IPS DF 19.7 (cell line): ENCODE results near the gene AGBL5.
"Not testable (repeated sequence)": the region's sequence is repeated elsewhere in the genome, so short reads cannot be mapped to it uniquely, and the experiment has no call there.

Experiments used
- DNase-seq: peaks from one replicate; pipeline ENCODE4 v3.0.0-alpha.2; 2013; ENCODE audit warnings: low read depth, low spot score

AGBL5 gene

DNA sequence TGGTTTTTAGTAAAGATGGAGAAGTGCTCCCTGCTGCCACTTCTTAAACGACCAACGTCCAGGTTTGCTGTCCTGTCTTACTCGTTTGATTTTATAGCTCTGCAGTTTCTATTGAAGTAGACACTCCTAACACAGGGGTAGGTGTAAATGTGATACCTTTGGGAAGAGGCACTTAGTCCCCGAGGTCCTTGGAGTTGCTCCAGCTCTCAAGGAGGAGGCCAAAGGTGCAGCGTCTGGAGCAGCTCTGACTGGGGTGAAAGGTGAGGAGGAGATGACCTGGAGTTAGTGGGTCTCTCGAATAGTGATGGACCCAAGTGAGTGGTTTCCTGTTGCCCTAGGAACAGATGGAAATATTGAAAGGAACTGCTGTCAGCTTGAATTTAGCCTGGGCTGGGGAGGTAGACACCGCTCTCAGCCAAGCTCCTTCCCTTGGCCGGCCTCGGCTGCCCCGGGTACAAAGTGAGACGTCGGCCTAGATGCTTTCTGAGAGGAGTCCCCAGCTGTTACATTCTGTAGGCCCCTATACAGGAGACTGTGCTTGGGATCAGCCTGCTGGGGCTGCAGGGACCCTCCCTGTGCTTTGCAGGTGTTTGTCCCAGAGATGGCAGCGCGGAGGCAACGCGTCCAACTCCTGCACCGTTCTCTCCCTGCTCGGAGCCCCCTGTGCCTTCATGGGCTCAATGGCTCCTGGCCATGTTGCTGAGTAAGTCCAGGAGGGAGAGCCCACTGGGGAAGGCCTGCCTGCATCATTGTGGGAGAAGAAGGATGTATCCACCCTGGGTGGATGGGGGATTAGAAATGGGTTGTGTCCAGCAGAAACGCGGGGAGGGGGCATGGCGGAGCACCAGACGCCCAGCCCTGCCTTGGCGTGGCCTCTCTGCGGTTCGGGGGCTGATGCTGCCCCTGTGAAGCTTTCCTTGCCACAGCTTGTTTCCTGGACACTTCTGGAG lies 40.6 kb downstream of the AGBL5 start:
- DNase-seq: no peak

DNA sequence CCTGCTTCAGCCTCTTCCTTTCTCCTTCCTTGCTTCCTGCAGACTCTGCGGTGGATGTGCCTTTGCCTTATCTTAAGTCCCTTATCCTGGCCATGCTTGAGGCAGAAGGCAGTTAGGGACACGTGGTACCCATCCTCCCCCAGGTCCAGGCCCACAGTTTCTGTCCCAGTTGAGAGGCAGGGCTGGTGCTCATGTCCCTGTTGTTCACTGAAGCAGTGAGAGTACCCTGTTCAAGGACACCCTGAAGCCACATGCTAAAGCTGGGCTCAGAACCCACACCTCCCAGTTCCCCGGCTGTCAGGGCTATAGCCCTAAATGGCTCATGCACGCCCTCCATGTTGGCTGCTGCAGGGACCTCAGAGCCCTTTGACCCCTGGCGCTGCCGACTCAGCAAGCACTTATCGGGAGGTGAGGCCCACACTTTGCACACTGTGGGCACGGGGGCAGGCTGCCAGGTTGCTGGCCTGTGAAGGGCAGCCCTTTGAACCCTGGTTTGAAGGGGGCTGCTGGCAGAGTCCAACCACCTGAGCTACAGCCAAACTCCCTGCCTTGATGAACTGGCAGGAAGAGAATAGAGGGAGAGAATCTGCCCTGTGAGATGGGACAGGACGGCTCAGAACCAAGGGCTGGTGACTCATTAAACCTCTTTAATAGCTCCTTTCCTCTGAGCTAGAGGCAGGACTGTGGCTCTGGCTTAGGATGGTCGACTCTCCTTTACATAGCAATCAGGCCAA lies 41.4 kb downstream of the AGBL5 start:
- DNase-seq: no peak

DNA sequence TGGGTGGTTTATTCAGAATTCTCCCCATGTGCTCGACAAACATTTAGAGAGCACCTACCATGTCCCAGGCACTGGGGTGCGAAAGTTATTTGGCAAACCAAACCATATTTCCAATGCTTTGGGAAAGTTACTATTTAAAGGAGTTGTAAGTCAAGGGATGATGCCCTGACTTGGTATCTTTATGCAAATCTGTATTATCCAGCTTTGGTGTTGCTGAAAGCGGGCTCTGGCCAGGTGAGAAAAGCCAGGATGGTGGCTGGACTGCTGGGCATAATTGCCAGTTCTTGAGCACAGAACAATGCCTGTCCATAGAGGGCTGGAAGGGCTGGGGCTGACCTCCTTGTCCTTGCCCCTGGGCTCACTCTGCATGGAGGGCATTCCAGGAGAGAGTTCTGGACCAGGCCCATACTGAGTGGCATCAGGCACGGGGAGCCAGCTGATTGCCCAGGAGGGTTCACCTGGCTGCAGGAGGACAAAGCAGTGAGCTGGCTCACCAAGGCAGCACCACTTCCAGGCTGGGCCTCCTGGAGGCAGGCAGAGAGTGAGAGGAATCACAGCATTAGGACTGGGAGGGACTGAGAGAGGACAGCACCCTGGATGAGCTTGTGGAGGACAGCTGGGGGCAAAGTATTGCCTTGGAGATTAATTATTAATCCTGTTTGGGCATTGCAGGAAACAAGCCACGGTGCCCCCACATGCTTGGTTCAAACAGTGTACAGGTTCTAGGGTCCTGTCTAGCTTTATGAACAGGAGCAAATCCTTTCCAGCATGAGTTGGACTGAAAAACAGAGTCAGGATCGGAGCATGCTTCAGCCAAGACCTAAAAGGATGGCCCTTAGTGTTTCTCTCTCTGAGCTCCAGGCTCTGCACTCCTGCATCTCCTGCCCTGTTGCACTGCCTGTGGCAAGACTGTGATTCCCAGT lies 42.2 kb downstream of the AGBL5 start:
- DNase-seq: no peak

DNA sequence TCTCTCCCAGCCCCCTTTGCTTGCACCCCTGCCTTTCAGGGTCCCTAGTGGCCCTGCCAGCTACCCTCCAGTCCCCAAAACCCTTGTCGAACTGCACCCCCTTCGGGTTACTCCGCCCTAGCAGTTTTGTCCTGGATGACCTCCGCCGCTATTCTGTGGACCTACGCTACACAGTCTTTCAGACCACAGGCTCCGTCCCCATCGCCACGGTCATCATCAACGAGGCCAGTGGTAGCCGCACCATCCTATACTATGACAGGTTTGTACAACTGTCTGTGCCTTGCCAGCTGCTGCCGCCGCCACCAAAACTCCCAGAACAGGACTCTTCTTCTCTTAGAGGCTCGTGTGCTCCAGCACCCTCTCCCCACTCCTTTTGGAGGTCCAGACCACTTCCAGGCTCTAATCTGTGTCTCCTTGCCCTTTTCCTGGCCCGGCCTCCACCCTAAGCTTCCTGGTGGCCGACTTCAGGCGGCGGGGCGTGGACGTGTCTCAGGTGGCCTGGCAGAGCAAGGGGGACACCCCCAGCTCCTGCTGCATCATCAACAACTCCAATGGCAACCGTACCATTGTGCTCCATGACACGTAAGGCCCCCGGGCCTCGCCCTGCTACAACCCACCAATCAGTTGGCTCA lies 43.0 kb downstream of the AGBL5 start:
- DNase-seq: no peak

DNA sequence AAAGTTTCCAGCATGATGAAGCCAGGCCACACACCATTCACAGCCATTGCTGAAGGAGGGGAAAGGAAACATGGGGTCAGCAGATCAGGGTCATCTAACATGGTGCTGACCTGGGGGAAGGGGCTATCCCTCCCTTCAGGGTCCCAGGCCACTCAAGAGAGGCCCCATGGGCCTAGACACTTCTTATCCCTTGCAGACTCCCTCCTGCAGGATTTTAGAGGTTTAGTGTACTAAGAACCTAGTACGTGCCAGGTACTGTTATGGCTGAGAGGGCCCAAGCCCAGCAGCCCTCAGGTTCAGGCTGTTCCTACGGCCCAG lies 43.9 kb downstream of the AGBL5 start:
- DNase-seq: no peak

DNA sequence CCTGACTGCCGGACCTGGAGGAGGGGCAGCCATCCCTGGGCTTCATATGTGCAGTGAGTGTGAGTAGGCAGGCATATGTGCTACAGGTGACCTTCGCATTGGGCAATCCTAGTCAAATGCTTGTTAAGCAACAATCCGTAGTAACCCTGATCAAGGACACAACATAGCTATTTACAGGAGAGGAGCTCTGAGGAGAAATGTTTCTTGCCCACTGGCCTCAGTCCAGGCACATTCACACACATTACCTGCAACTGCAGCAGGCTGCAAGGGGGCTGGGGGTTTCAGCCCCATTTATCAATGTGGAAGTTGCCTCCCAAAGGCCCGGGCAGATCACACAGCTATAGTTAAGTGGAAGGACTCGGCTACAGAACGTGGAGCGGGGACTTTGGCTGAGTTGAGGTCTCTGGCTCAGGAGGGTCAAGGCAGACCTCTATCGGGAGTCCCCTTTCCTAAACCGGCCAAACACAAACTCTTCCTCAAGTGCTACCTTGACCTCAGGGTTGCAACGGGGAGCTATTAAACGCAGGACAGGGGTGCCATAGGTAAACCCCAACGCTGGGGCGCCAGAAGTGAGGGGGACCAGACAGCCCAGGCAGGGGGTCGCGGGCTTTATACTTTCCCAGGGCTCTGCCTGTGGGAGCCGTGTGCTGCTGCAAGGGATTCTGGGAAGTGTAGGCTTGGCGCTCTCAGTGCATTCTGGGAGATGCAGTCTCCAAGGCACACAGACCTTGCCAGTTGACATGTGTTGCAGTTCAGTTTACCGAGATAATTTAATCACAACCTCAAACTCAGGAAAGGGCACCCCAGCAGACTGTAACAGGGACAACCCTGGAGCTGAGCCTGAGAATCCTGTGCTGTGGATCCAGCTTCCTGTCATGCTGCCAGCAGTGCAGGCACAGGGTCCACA lies 44.5 kb downstream of the AGBL5 start:
- no peak for DNase-seq

GRCh38 chr2:27096748-27097297 lies 45.4 kb downstream of the AGBL5 start:
- no peak for DNase-seq

DNA sequence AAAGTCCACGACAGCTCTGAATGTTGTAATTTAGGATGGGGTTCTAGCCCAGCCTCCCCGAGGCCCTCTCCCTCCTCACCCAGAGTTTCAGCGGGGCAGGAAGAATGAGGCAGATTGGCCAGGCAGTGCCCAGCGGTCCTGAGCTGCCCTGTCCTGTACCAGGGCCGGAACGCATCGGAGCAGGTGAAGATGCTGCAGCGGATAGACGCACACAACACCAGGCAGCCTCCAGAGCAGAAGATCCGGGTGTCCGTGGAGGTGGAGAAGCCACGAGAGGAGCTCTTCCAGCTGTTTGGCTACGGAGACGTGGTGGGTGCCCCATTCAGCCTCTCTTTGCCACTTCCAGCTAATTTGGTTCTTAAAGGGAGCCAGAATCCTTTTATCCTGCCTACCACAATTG lies 45.9 kb downstream of the AGBL5 start:
- DNase-seq: no peak

DNA sequence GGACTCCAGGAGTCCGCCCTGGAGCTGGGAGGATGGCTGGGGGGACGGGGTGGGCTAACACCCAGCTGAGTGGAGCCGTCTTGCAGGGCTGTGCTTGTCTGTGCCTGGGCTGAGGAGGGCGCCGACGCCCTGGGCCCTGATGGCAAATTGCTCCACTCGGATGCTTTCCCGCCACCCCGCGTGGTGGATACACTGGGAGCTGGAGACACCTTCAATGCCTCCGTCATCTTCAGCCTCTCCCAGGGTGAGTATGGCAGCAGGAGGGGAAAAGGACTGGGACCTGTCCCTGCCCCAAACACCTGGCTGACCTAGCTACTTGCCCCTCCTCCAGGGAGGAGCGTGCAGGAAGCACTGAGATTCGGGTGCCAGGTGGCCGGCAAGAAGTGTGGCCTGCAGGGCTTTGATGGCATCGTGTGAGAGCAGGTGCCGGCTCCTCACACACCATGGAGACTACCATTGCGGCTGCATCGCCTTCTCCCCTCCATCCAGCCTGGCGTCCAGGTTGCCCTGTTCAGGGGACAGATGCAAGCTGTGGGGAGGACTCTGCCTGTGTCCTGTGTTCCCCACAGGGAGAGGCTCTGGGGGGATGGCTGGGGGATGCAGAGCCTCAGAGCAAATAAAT lies 48.0 kb downstream of the AGBL5 start:
- DNase-seq: no peak

GRCh38 chr2:27100036-27100435 lies 48.6 kb downstream of the AGBL5 start:
- no peak for DNase-seq

- no peak for DNase-seq
Measured at GRCh38 chr2:27102329-27102728, 50.9 kb downstream of the AGBL5 start.

- DNase-seq: no peak
Measured at GRCh38 chr2:27105981-27106380, 54.5 kb downstream of the AGBL5 start.

- DNase-seq: no peak
Measured at GRCh38 chr2:27108221-27108620, 56.8 kb downstream of the AGBL5 start.

GRCh38 chr2:27109083-27109482 lies 57.6 kb downstream of the AGBL5 start:
- no peak for DNase-seq

GRCh38 chr2:27110603-27111352 lies 59.3 kb downstream of the AGBL5 start:
- not testable (repeated sequence) for DNase-seq

GRCh38 chr2:27111392-27112078 lies 60.1 kb downstream of the AGBL5 start:
- not testable (repeated sequence) for DNase-seq

DNA sequence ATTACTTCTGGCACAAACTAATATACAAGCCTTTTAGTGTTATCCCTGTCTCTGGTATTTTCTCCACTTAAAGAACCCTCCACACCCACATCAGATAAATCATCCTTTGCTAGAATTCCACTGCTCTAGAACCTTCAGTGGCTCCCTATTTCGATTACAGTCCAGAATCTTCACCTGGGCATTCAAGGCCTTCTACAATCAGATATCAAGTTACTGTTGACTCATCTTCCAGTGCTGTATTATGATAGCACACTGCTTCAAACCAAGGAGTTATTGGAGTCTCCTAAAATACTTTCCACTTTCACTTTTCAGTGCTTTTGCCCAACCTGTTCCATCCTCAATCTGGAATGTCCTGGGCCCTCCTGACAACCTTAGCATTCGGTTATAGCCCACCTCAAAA lies 64.1 kb downstream of the AGBL5 start:
- DNase-seq: no peak

- DNase-seq: no peak
Measured at GRCh38 chr2:27117995-27118524, 66.6 kb downstream of the AGBL5 start.
